Fibroblast of skin of abdomen (primary cell): ENCODE data around the gene GRM4.
"Not testable (repeated sequence)": the region's sequence is repeated elsewhere in the genome, so short reads cannot be mapped to it uniquely, and the experiment has no call there.

ENCODE experiments used
- DNase-seq: peaks from one replicate; pipeline ENCODE4 v3.0.0-alpha.2; 2013

GRM4 gene

GRCh38 chr6:34061348-34061747 lies 84.5 kb downstream of the GRM4 start:
- no peak for DNase-seq

DNA sequence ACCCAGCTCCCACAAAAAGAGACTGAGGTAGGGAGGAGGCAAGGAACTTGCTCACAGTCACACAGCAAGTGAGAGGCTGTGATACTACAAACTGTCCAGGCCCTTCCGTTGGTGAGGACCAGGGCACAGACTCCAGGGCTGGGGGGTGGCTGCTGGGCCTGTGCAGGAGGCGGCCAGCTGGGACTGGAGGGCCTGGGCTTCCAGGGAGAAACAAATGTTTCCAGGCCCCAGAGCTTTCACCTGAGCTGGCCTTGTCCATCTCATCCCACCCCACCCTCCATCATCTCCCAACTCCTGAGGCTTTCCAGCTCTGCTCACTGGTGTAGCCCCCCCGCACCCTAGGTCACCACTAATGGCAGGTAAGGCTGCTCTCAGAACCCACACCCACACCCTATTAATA lies 86.0 kb downstream of the GRM4 start:
- no peak for DNase-seq

GRCh38 chr6:34059136-34059731 lies 86.7 kb downstream of the GRM4 start:
- peak; percentile 22 for DNase-seq

DNA sequence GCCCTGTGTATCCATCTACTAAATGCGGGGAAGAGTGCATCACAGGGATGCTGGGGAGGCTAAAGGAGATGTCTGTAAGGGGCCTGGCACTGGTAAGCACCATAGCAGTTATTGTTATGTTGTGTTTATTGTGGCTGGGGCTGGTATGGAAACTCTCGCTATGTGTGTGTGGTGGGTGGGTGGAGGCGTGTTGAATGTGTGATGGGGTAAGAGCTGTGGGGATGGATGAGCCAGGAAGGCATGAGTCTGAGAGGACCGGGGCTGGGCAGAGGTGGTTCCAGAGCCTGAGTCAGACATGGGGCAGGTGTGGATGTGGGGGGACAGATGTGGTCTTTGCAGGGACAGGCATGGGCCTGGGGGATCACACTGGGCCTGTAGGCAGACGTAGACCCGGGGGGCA lies 88.1 kb downstream of the GRM4 start:
- DNase-seq: no peak

DNA sequence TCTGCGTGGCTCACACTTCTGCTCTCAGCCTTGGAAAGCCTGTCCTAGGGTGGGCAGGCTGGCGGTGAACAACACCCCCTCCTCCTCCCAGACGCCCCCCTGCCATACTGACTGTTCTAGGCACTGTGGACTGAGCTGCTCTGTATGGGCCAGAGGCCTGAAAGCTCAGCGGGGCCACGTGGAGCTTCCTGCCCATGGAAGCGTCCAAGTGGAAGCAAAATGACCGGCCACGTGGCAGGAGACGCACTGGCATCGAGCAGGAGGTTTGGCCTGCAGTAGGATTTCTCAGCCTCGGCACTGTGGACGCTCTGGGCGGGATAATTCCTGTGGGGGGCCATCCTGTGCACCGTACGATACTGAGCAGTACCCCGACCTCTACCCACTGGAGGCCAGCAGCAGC lies 88.7 kb downstream of the GRM4 start:
- no peak for DNase-seq

DNA sequence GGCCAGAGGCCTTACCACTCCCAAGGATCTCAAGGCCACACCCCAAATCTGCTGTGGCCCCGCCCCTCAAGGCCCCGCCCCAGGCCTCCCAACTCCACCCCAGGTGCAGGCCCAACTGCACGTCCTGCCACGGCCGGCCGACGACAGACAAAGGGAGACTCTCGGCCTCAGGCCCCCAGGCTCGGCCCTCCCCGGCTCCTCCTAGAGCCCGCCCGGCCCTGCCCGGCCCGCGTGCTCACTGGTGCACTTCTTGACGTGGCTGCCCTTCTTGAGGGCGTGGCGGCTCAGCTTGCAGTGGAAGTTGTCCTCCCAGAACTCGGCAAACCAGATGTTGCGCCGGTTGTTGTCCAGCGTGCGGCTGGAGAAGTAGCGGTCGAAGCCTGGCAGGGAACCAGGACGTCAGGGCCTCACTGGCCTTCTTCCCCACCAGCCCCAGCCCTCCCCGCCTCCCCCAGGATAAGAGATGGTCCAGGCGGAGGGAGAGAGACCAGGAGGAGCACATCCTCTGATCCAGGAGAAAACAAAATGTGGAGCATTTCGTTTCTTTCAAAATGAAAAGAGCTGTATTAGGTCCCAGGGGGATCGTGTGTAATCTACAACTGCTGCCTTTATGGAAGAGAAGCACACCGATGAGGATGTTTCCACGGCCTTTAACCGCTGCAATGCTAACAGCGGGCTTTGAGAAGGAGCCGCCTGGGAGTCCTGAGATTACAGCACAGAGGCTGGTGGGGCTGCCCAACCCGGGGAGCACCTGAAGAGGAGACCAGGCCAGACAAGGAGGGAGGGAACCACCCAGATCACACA lies 89.4 kb downstream of the GRM4 start:
- DNase-seq: peak; percentile 51

DNA sequence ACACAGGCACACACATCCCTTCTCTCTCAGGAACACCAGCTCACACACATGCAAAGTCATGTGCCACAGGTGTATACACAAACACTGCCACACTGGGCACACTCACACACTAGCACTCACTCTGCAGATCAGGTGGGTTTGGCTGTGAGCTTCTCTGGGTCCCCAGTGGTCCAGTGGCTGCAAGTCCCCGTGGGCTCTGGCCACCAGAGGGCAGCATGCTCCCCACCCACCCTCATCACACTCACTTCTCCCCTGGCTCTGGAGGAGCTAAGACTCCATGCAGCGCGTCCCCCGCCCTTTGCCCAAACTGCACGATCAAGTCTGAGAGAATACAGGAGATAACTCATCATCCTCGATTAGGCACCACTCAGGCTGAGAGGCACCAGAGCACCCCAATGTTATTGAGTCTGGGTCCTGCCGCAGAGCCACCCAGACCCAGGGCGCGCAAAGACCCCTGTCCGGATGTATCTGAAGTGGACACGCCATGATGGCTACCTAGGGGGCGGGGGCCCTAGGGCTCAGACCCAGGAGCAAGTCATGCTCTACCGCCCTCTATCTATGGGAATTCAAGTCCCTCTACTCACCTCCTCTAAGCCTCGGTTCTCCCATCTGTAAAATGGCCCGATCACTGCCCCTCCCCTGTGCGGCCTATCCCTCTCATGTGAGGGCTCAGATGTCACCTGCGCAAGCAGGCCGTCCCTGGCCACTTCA lies 90.5 kb downstream of the GRM4 start:
- peak; percentile 51 for DNase-seq

- no peak for DNase-seq
Observed at GRCh38 chr6:34053721-34054120, 92.2 kb downstream of the GRM4 start.

GRCh38 chr6:34052918-34053608 lies 92.8 kb downstream of the GRM4 start:
- no peak for DNase-seq

- no peak for DNase-seq
Observed at GRCh38 chr6:34052071-34052825, 93.6 kb downstream of the GRM4 start.

- no peak for DNase-seq
Observed at GRCh38 chr6:34051331-34051919, 94.5 kb downstream of the GRM4 start.

- no peak for DNase-seq
Observed at GRCh38 chr6:34050691-34051090, 95.2 kb downstream of the GRM4 start.

DNA sequence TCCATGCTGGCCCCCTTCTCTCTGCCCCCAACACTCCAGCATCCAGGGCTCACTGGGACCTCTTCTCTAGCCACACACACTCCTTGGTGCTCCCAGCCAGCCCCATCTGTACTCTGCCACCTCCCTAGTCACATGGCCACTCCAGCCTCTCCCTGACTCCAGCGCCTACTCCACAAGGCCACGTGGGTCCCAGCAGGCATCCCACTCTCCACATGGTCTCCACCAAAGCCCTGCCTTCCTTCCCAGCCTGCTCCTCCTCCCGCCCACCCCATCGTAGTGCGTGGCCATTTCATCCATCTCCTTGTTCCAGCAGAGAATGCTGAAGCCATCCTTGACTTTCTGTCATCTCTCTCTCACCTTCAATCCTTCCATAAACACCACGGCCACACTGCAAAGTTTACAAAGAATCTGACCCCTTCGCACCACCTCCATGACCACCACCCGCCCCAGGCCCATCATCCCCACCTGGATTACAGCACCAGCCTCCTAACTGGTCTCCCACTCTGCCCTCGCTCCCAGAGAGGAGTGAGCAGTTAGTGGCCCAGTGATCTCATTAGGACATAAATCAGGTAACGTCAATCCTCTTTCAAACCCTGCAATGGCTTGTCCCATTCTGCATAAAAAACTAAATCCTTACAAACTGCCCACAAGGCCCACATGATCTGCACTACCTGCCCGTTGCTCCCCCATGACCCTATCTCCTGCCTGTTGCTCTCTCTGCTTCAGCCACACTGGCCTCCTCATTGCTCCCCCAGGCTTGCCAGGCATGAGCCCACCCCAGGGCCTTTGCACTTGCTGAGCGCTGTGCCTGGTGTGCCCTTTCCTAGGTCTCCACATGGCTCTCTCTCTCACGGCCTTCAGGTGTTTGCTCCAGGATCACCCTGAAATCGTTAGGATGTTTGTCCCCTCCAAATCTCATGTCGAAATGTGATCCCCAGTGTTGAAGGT lies 96.2 kb downstream of the GRM4 start:
- DNase-seq: no peak

DNA sequence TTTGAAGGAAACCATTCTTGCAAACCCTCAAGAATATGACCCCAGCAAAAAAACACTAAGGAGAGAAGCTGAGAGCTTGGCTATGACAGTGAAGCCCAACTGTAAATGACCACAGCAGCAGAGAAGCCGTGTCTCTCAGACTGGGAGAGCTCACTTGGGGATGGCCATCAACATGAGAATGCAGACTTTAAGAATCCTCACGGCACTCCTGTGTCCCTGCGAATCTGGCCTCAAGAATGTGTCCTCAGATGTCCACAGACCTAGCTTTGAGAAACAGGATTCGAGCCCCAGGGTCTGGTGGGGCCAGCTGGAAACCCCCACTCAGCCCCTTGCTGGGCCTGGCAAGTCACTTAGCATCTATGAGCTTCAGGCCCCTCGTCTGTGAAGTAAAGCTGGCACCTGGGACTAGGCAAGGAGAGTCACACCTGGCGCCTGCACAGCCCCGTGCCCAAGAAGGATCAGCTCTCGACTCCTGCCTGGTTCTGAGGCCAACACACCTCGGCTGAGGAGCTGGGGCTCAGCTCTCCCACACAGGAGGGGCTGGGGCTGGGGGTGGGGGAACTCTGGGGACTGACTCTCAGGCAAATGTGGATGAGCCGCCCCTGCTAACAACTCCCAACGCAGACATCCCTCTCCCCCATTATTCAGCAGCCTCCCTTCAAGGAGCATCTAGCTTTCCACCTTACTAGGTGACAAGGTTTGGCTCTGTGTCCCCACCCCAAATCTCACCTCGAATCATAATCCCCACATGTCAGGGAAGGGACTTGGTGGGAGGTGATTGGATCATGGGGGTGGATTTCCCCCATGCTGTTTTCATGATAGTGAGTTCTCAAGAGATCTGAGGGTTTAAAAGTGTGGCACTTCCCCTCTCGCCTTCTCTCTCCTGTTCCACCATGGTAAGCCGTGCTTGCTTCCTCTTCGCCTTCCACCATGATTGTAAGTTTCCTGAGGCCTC lies 97.7 kb downstream of the GRM4 start:
- DNase-seq: no peak

DNA sequence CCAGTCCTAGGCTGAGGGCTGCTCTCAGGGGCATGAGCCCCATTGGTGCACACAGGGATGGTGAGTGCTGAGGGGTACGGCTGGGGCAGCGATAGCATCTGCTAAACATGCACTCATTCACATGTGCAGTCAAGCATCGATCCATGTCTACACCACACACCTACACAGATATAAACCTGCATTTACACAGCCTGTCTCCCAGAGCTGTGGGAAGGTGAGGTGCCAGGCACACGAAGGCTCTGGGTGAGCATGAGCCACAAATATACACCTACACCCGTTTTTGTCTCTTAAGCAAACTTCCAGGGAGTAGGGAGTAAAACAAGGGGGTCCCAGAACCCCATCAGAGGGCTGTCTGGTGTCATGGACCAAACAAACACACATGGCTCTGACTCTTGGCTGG lies 99.3 kb downstream of the GRM4 start:
- DNase-seq: no peak

GRCh38 chr6:34045771-34046170 lies 100.1 kb downstream of the GRM4 start:
- DNase-seq: no peak

DNA sequence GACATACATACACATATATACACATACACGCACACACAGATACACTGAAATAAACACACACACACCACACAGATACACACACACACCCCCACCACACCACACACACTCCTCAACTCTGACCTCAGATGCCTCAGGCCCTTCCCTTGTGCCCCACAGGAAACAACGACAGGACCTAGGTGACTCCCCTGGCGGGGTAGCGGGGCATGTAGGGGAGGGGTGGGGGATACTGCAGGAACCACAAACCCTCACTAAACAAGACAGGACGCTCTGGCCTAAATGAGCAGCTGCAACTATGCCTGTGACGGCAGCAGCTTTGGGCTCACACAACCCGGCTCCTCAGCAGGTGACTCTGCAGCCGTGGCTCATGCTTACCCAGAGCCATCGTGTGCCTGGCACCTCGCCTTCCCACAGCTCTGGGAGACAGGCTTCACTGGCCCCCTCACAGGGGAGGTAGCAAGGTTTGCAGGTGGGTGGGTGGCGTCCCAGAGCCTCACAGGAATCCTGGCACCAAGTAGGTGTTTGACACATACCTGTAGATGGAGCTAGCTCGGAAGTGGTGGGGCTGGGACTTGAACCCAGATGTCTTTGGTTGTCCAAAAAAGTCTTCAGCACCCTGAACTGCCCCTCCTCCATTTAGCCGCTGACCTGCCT lies 100.8 kb downstream of the GRM4 start:
- no peak for DNase-seq

GRCh38 chr6:34043359-34043758 lies 102.5 kb downstream of the GRM4 start:
- no peak for DNase-seq

DNA sequence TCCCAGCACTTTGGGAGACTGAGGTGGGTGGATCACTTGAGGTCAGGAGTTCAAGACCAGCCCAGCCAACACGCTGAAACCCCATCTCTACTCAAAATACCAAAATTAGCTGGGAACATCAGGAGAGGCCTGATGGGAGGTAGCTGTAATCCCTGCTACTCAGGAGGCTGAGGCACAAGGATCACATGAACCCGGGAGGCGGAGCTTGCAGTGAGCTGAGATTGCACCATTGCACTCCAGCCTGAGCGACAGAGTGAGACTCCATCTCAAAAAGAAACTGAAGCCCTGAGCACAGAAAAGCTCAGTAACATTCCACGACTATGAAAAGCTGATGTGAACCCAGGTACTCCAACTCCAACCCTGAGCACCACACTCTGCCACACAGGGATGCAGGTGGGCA lies 103.9 kb downstream of the GRM4 start:
- not testable (repeated sequence) for DNase-seq
